ENCODE results near the gene RXFP3. TPM values are rescaled to one million over a fixed set of nuclear protein-coding genes. Genes with fewer than 3 reads are reported as not detected.

Gene RXFP3
- polyA plus RNA-seq, 1 donor (not counting 4 experiments of a cell fraction or from before 2014, with no cell fraction given) = not detected

DNA sequence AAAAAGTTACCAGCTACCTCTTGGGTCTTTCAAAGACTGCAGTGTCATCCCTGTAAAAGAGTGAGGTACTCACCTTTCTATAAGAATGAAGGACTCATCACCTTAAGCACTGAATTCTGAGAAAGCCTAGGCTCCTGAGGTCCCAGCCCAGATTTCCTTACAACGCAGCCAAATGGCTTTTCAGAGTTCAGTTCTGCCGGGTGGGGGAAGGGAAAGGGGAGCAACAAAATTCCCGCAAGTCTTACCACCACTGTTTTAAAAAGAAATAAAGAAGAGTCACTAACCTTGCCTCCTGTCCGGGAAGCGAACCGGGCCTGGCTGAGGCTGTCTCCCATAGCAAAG lies 44.8 kb upstream of the RXFP3 start:
- Histone ChIP-seq H2AFZ (ENCODE audit: control insufficient read depth, low read length) (peak overlapping the region; percentile 27), H3K27ac (ENCODE audit: control insufficient read depth, insufficient read depth, low read length) (no peak overlapping the region), H3K9me3 (ENCODE audit: control insufficient read depth, low read depth, low read length) (no peaks in the 10 kb centered on the region), H3K9me1 (ENCODE audit: control insufficient read depth, extremely low read depth, insufficient read depth, low read length) (no peaks in the 10 kb centered on the region), H3K9ac (ENCODE audit: control insufficient read depth, extremely low read depth, insufficient read depth, low read length) (no peak overlapping the region), H3K4me3 (ENCODE audit: control insufficient read depth in 2 of 3, extremely low read depth in 1 of 3, insufficient read depth in 2 of 3, low read depth in 1 of 3, low read length in 3 of 3) (peak overlapping the region in 2 of 3 experiments; percentile 27 to 36), H3K4me1 (ENCODE audit: control insufficient read depth, extremely low read depth, insufficient read depth, low read length) (peaks cover 2% of the 10 kb centered on the region), H4K20me1 (ENCODE audit: control insufficient read depth, extremely low read depth, insufficient read depth, low read length) (no peaks in the 10 kb centered on the region), H3K79me2 (ENCODE audit: control insufficient read depth, insufficient read depth, low read length) (no peaks in the 10 kb centered on the region), H3K36me3 (ENCODE audit: control insufficient read depth in 2 of 2, extremely low read depth in 1 of 2, insufficient read depth in 2 of 2, low read length in 2 of 2) (no peaks in the 10 kb centered on the region), H3K4me2 (ENCODE audit: control insufficient read depth, extremely low read depth, insufficient read depth, low read depth, low read length) (peak overlapping the region; percentile 61), H3K27me3 (ENCODE audit: control insufficient read depth, extremely low read depth, insufficient read depth, low read length) (peaks cover 30% of the 10 kb centered on the region)
- TF ChIP-seq EZH2 (IDR thresholded peaks at IDR 0.05; ENCODE audit: low read length) (no peak), CTCF (optimal IDR thresholded peaks at IDR 0.05 in 1 of 3, IDR thresholded peaks at IDR 0.05 in 1 of 3, conservative IDR thresholded peaks at IDR 0.05 in 1 of 3; ENCODE audit: extremely low read depth in 1 of 3, insufficient read depth in 2 of 3, low read length in 3 of 3) (no peak)
- FAIRE-seq = no peak
- no peak for DNase-seq (ENCODE audit: low read depth, low spot score)
- dilution Hi-C loops (cut with MboI; ENCODE audit: extremely low pct_ligation_motif_present, low sequenced_read_pairs) = no loop called here

- H3K4me2 ChIP-seq (ENCODE audit: control insufficient read depth, extremely low read depth, insufficient read depth, low read depth, low read length) = peak within 1 kb of the TSS; percentile 61
- no peak within 1 kb of the TSS for H3K27ac ChIP-seq (ENCODE audit: control insufficient read depth, insufficient read depth, low read length)
- H3K36me3 ChIP-seq (ENCODE audit: control insufficient read depth in 2 of 2, extremely low read depth in 1 of 2, insufficient read depth in 2 of 2, low read length in 2 of 2) = no peaks in the 10 kb centered on the region
- no peak within 1 kb of the TSS for H3K9ac ChIP-seq (ENCODE audit: control insufficient read depth, extremely low read depth, insufficient read depth, low read length)
- dilution Hi-C loops (cut with MboI; ENCODE audit: extremely low pct_ligation_motif_present, low sequenced_read_pairs) = no loop called here
- no peaks in the 10 kb centered on the region for H3K9me3 ChIP-seq (ENCODE audit: control insufficient read depth, low read depth, low read length)
- peaks cover 30% of the 10 kb centered on the region for H3K27me3 ChIP-seq (ENCODE audit: control insufficient read depth, extremely low read depth, insufficient read depth, low read length)
- DNase-seq (ENCODE audit: low read depth, low spot score) (no peak), FAIRE-seq (no peak)
- H3K9me1 ChIP-seq (ENCODE audit: control insufficient read depth, extremely low read depth, insufficient read depth, low read length) = no peaks in the 10 kb centered on the region
- no peaks in the 10 kb centered on the region for H3K79me2 ChIP-seq (ENCODE audit: control insufficient read depth, insufficient read depth, low read length)
- TF ChIP-seq CTCF (optimal IDR thresholded peaks at IDR 0.05 in 1 of 3, IDR thresholded peaks at IDR 0.05 in 1 of 3, conservative IDR thresholded peaks at IDR 0.05 in 1 of 3; ENCODE audit: extremely low read depth in 1 of 3, insufficient read depth in 2 of 3, low read length in 3 of 3) (no peak), EZH2 (IDR thresholded peaks at IDR 0.05; ENCODE audit: low read length) (no peak)
- peaks cover 2% of the 10 kb centered on the region for H3K4me1 ChIP-seq (ENCODE audit: control insufficient read depth, extremely low read depth, insufficient read depth, low read length)
- H3K4me3 ChIP-seq (ENCODE audit: control insufficient read depth in 2 of 3, extremely low read depth in 1 of 3, insufficient read depth in 2 of 3, low read depth in 1 of 3, low read length in 3 of 3) = peak within 1 kb of the TSS in 2 of 3 experiments; percentile 27 to 36
- H4K20me1 ChIP-seq (ENCODE audit: control insufficient read depth, extremely low read depth, insufficient read depth, low read length) = no peaks in the 10 kb centered on the region
- peak within 1 kb of the TSS; percentile 27 for H2AFZ ChIP-seq (ENCODE audit: control insufficient read depth, low read length)
These were observed 44.2 kb upstream of the RXFP3 start, which contains the start of gene ADAMTS12 for GRCh38 chr5:33891788-33892619. Gene ADAMTS12, minus strand, starts transcription at chr5:33891990. Its CDS starts 134 bp downstream, at chr5:33891856.

Measured in keratinocyte (primary cell).